MG63 (cell line): ENCODE data around the gene HTR1D. TPM values are rescaled to one million over a fixed set of nuclear protein-coding genes. Genes with fewer than 3 reads are reported as not detected.
"Not testable (repeated sequence)": the region's sequence is repeated elsewhere in the genome, so short reads cannot be mapped to it uniquely, and the experiment has no call there.

Source experiments
- DNase-seq: peaks from one replicate; pipeline ENCODE4 v3.0.0-alpha.2; 2020
- H3K27me3 ChIP-seq: fragments of 250-450 bp; sonication (Bioruptor Pico); 2 replicates; pipeline ENCODE4 v1.5.1; 2020; ENCODE audit warnings: mild to moderate bottlenecking, moderate library complexity
- H3K36me3 ChIP-seq: fragments of 250-450 bp; sonication (Bioruptor Pico); 2 replicates; pipeline ENCODE4 v1.5.1; 2020; ENCODE audit warnings: mild to moderate bottlenecking, moderate library complexity
- H3K4me3 ChIP-seq: fragments of 250-450 bp; sonication (Bioruptor Pico); 2 replicates; pipeline ENCODE4 v1.5.1; 2020; ENCODE audit warnings: mild to moderate bottlenecking, moderate library complexity
- H3K9me3 ChIP-seq: fragments of 250-450 bp; sonication (Bioruptor Pico); 2 replicates; pipeline ENCODE4 v1.5.1; 2020; ENCODE audit warnings: mild to moderate bottlenecking, moderate library complexity
- total RNA-seq: library from RNA; depleted of rRNA; stranded (reverse); fragments of >200 nt; shearing (Covaris generic); gene quantifications from 2 replicates; pipeline ENCODE4 v1.2.3, GENCODE V29; 2014; ENCODE audit warnings: low replicate concordance

Gene HTR1D
- total RNA-seq, 1 experiment from 2014 or later = 0.20 TPM

DNA sequence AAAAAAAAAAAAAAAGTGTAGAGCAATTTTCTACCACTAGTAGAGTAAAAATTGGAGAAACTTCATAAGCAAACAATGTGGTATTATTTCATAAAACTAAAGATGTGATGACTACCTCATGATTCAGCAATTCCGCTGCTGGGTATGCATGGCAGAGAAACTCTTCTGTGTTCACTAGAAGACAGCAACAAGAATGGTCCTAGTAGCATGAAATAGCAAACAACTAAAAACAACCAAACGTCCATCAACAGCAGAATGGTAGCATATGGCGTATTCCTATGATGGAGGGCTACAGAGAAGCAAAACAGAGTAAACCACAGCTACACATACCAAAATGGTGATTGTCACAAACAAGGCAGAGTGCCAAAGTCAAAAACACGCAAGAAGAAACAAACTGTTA, 18.9 kb downstream of the HTR1D start:
- no peak overlapping the region for H3K4me3 ChIP-seq
- peaks cover 2% of the 10 kb centered on the region; the same call in 1 of the 2 replicates for H3K9me3 ChIP-seq
- peak; percentile 61 for DNase-seq
- no peaks in the 10 kb centered on the region for H3K36me3 ChIP-seq
- no peaks in the 10 kb centered on the region for H3K27me3 ChIP-seq

DNA sequence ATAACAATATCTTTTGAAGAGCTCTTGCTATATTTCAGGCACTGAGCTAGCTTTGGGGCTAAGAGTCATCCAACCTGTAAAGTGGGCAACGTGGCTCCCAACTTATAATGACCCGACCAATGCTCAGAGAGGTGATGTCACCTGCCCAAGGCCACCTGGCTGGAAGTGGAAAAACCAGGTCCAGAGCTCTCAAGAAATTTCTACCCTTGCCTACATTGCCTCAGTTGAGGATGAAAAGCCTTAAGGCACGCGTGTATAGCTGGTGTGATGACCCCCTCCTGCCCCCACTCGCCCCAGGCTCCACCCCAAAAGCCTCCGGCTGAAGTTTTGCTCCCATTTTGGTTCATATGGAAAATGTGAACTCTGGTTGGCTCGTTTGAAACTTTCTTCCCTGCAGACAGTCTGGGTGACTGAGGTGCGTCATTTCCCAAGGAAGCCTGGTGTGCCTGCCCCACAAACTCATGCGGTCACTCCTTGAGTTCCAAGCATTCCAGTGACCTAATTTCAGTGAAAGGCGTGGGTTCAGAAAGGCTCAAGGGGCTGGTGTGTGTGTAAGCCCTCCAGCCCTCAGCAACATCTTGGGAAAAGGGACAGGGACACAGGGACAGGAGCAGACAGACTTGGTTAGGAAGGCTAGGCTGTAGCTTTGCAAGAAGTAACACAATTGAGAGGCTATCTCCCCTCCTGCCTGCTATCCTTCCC, 20.5 kb downstream of the HTR1D start:
- Histone ChIP-seq H3K4me3 (no peak overlapping the region), H3K9me3 (peaks cover 2% of the 10 kb centered on the region; the same call in 1 of the 2 replicates), H3K36me3 (no peaks in the 10 kb centered on the region), H3K27me3 (no peaks in the 10 kb centered on the region)
- peak; percentile 77 for DNase-seq

DNA sequence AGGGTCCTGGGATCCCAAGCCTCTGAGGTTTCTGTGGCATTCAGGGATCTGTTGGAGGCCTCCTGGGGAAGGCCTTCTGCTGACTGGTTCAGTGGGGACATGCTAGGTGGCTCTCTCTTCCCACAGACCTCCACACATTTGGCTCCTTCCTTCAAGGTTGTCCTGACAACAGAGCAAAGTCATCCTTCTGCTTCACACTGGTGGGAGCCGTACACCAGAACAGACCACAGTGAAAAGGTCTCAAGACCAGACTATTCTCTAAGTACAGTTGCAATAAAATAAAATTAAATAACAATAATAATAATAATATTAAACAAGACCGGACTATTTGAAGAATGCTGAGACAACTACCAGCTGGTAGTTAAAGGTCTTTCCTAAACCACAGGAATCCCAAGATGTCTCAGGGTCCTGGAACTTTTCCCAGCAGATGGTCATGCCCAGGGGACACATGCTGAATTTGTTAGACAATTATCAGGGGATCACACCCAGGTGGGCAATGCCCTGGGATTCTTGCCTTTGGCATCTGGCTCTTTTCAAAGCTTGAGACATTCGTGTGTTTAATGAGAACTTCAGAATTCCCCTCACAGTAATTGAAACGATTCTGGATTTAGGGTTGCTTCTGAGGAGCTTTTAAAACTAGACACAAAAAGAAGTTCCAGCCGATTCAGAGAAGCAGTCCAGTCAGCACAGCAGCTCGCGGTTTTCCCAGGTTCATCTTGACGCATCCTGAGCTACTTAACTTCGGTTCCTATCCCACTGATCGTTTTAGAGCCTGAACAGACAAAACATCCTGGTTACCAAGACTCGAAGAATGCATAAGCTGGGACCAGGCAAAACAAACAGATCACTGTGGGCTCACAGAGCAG, 22.9 kb downstream of the HTR1D start:
- Histone ChIP-seq H3K4me3 (no peak overlapping the region), H3K9me3 (no peaks in the 10 kb centered on the region), H3K27me3 (no peaks in the 10 kb centered on the region), H3K36me3 (no peaks in the 10 kb centered on the region)
- peak; percentile 46 for DNase-seq

DNA sequence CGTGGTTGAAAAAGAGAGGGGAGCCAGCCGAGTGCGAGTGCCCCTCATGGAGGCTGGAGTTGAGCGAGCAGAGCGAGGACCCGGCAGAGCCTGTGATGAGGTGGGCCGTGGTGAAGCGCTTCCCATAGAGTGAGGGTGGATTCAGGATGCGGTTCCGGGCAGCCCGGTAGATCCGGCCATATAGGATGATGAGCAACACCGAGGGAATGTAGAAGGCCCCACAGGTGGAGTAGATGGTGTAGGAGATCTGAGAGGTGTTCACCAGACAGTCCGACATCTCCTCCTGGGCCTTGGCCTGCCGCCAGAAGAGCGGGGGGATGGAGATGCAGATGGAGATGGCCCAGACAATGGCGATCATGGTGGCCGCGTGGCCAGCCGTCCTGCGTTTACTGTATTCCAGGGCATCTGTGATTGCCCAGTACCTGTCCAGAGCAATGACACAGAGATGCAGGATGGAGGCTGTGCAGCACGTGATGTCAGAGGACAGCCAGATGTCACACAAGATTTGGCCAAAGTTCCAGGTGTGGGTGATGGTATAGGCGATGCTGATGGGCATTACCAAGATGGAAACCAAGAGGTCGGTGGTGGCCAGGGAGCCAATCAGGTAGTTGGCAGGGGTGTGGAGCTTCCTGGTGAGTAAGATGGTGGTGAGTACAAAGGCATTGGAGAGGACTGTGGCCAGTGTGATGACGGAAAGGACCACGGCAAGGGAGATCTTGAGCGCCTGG, 23.7 kb downstream of the HTR1D start:
- Histone ChIP-seq H3K36me3 (no peaks in the 10 kb centered on the region), H3K9me3 (no peaks in the 10 kb centered on the region), H3K27me3 (no peaks in the 10 kb centered on the region), H3K4me3 (no peak overlapping the region)
- DNase-seq = no peak

DNA sequence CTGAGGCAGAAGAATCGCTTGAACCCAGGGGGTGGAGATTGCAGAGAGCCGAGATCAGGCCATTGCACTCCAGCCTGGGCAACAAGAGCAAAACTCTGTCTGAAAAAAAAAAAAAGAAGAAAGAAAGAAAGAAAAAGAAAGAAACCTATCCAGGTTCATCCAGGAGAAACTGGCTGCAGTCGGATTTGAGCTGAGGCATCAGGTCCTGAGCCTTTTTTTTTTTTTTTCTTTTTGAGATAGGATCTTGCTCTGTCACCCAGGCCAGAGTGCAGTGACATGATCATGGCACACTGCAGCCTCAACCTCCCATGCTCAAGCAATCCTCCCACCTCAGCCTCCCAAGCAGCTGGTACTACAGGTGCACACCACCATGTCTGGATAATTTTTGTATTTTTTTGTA, 26.1 kb downstream of the HTR1D start:
- no peak overlapping the region for H3K4me3 ChIP-seq
- DNase-seq = no peak
- H3K36me3 ChIP-seq = no peaks in the 10 kb centered on the region
- H3K9me3 ChIP-seq = no peaks in the 10 kb centered on the region
- no peaks in the 10 kb centered on the region for H3K27me3 ChIP-seq

DNA sequence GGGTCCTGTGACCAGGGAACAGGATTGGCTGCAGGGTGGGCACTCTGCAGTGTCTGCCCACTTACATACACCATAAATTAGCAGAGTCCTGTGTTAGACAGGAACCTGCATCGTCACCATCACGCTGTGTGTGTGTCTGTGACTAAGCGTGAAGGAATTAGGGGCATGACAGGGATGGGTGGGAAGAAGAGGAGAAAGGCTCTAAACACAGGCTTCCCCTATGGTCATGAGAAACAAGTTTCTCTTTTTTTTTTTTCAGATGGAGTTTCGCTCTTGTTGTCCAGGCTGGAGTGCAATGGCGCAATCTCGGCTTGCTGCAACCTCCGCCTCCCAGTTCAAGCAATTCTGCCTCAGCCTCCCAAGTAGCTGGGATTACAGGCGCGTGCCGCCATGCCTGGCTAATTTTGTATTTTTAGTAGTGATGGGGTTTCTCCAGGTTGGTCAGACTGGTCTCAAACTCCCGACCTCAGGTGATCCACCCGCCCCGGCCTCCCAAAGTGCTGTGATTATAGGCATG, 28.3 kb downstream of the HTR1D start:
- DNase-seq = peak; percentile 18

DNA sequence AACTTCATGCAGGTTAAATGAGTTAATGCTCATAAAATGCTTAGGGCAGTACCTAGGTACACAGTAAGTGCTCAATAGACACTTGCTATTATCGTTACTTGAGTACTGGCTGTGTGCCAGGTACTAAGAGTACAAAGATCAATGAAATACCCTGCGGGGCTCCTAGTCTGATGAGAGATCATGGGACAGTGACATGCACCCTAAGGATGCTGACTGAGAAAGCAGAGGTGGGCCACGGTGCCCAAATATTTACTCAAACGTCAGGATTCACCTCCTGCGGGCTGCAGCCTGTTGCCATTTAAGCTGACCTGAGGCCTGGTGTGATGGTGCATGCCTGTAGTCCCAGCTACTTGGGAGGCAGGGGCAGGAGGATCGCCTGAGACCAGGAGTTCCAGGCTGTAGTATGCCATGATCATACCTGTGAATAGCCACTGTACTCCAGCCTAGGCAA, 28.8 kb downstream of the HTR1D start:
- Histone ChIP-seq H3K9me3 (no peaks in the 10 kb centered on the region), H3K27me3 (no peaks in the 10 kb centered on the region), H3K36me3 (no peaks in the 10 kb centered on the region), H3K4me3 (no peak overlapping the region)
- no peak for DNase-seq

More for the DNA sequence above, 28.3 kb downstream of the HTR1D start:
- not testable (repeated sequence) for H3K9me3 ChIP-seq, H3K27me3 ChIP-seq, H3K4me3 ChIP-seq, H3K36me3 ChIP-seq

DNA sequence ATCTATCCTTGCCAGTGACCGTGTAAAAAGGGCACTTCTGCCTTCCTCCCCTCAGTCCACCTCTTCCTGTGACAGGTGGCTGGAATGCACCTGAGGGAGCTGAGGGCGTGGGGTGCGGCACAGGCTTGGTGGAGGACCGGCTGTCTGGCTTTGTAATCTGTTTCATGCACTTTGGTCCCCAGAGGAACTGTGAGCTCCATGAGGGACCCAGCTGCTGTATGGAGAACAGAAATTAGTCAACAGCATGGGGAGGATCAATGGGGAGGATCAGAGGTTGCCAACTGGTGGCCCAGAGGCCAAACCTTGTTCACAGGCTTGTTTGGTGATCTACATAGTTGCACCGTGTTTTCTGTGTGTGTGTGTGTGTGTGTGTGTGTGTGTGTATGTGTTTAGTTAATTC, 29.7 kb downstream of the HTR1D start:
- H3K4me3 ChIP-seq = no peak overlapping the region
- no peaks in the 10 kb centered on the region for H3K27me3 ChIP-seq
- no peaks in the 10 kb centered on the region for H3K9me3 ChIP-seq
- no peaks in the 10 kb centered on the region for H3K36me3 ChIP-seq
- DNase-seq = no peak

DNA sequence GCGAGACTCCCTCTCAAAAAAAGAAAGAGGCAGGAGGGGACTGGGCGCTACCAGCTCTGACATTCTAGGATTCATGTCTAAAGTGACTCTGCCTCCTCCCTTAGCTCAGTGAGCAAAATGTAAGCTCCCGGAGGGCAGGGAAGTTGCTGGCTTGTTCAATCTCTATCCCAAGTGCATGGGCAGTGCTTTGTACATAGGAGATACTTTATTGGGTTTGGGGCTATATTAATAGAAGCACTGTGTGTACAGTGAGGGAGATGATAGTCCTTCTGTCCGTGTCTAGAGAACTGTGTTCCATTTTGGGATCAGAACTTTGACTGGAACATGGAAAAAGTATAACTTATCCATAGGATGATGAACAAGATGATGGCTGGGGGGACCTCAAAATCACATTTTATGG, 31.9 kb downstream of the HTR1D start:
- H3K27me3 ChIP-seq = no peaks in the 10 kb centered on the region
- H3K9me3 ChIP-seq = no peaks in the 10 kb centered on the region
- H3K4me3 ChIP-seq = no peak overlapping the region

DNA sequence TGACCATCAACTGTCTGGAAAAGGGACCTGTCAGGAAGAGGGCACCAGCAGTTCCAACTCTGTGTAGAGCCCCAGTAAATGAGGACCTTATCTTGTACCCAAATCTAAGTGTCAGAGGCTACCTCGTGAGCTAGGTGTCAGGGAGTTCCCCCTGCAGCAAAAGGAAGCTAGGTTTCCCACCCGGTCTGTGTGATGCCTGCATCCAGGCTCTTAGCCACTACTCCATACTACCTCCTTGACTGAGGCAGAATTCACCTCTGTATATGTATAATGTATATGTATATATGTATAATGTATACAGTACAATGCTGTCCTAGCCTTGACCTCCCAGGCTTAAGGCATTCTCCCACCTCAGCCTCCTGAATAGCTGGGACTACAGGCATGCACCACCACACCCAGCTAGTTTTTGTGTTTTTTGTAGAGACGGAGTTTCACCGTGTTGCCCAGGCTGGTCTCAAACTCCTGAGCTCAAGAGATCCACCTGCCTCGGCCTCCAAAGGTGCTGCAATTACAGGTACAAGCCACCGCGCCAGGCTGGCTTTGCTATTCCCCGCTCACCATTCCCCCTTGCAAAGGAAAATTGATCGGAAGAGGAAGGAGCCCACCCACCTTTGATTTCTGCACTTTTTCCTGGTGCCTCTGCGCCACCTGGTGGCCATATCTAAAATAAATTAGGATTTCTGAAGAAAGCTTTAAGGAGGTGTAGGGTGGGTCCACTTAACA, 32.9 kb downstream of the HTR1D start:
- Histone ChIP-seq H3K27me3 (no peaks in the 10 kb centered on the region), H3K36me3 (no peaks in the 10 kb centered on the region), H3K4me3 (no peak overlapping the region), H3K9me3 (no peaks in the 10 kb centered on the region)
- DNase-seq = no peak

More for the DNA sequence above, 31.9 kb downstream of the HTR1D start:
- DNase-seq = no peak
- H3K36me3 ChIP-seq = no peaks in the 10 kb centered on the region

DNA sequence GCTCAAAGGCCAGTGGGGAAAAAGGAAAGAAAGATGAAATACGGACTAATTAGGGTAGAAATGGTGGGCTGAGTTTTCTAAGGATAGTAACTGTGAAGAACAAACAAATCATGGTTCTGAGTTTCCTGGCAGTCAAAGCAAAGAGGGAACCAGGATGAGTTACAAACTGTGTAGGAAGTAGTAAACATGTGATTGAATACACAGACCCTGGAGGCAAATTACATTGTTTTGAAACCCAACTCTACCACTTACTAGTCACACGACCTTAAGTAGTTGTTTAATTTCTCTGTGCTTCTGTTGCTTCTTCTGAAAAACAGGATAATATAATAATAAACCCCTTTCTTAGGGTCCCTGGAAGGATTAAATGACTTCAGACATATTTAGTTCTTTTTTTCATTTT, 37.4 kb downstream of the HTR1D start:
- no peaks in the 10 kb centered on the region for H3K27me3 ChIP-seq
- no peaks in the 10 kb centered on the region for H3K36me3 ChIP-seq
- no peak overlapping the region for H3K4me3 ChIP-seq
- H3K9me3 ChIP-seq = no peaks in the 10 kb centered on the region
- DNase-seq = no peak

DNA sequence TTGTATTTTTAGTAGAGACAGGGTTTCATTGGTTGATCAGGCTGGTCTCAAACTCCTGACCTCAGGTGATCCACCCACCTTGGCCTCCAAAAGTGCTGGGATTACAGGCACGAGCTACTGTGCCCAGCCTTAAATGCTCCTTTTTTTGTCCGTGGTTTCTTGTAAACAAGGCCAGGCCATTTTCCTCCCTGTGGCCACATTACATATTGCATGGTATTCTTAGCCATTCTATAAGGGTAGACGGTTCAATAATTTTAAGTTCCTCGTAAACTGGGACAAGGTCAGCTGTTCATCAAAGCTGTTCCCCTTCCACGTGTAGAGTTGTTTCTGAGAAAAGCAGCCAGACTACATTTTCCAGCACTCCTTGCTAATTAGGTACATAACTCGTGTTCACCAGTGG, 38.4 kb downstream of the HTR1D start:
- Histone ChIP-seq H3K27me3 (no peaks in the 10 kb centered on the region), H3K4me3 (no peak overlapping the region), H3K36me3 (no peaks in the 10 kb centered on the region), H3K9me3 (no peaks in the 10 kb centered on the region)
- no peak for DNase-seq

DNA sequence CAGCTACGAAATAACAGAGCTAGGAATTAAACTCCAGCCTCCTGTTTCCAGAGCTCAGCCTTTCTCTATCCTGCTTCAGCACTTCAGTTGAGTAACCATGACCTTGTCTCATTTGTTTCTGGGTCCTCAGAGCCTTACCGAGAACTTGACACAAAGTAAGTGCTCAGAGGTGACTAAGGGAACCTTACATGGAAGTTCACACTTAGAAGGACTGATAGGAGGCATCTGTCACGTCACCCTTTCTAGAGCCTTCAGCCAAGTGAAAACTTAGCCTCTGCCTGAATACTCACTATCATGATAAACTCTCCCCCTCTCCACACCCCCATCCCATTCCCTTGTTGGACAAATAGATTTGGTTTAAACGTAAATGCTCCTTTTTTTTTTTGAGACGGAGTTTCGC, 38.9 kb downstream of the HTR1D start:
- Histone ChIP-seq H3K4me3 (no peak overlapping the region), H3K9me3 (no peaks in the 10 kb centered on the region), H3K36me3 (no peaks in the 10 kb centered on the region), H3K27me3 (no peaks in the 10 kb centered on the region)
- no peak for DNase-seq

DNA sequence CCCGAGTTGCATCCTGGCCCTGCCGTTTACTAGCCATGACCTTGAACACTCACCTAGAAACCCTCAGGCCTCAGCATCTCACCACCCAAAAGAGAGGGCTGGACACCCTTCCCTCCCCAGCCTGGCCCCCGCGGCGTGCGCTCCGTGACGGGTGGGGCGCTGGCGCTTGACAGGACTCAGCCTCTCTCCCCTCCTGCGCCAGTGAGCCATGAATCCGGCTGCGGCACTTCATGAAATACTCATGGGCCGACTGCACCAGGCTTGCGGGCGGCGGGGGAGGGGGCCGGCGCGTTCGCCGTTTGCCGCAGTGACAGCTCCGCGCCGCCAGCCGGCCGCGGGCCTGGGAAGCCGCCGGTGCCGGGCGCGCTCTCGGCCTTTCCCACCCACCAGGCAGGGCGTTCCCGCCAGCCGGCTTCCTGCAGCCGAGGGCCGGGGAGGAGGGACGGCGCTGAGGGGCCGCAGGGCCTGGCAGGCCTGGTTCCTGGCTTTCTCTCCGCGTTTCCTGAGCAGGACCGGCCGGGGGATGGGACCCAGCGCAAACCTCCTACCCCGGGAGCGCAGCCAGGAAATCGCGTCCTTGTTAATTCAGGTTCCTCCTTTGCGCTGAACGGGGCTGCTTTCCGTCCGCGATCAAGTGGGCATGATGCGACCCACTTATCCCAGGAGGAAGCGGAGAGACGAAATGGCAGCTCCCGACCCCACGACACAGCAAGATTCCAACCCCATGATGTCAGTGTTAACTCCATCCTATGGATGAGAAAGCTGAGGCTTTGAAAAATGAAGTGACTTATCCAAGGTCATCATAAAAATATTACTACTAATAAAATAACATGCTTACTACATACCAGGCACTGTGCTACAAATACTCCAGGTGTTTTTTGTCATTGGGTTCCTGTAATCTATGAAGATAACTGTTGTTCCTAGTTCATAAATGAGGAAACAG, 39.6 kb downstream of the HTR1D start:
- H3K36me3 ChIP-seq = no peaks in the 10 kb centered on the region
- peak; percentile 80 for DNase-seq
- peak overlapping the region; percentile 39 for H3K4me3 ChIP-seq
- no peaks in the 10 kb centered on the region for H3K9me3 ChIP-seq
- no peaks in the 10 kb centered on the region for H3K27me3 ChIP-seq

DNA sequence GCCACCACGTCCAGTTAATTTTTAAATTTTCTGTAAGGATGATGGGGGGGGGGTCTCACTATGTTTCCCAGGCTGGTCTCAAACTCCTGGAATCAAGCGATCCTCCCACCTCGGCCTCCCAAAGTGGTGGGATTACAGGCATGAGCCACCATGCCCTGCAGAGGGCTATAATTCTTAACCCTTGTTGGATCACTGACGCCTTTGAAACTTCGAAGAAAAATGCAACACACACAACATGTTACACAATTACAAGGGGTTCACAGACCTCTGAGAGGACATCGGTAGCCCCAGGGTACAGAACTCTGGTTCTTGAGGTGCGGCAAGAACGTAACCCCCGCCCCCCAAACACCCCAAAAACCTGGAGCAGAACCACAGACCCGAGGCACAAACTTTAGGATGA, 40.3 kb downstream of the HTR1D start:
- no peaks in the 10 kb centered on the region for H3K9me3 ChIP-seq
- H3K36me3 ChIP-seq = no peaks in the 10 kb centered on the region
- no peak for DNase-seq
- no peaks in the 10 kb centered on the region for H3K27me3 ChIP-seq
- peak overlapping the region; percentile 39 for H3K4me3 ChIP-seq
